SW480 (cell line): ENCODE results near the gene CCN5.
"Not testable (repeated sequence)": the region's sequence is repeated elsewhere in the genome, so short reads cannot be mapped to it uniquely, and the experiment has no call there.

Experiments used
- DNase-seq: peaks from one replicate; pipeline ENCODE4 v3.0.0-alpha.2; 2016; ENCODE audit warnings: low spot score

The CCN5 gene

GRCh38 chr20:44714701-44715498, at the start of gene CCN5:
Gene CCN5, plus strand, starts transcription at chr20:44715369. Its CDS starts 22 bp downstream, at chr20:44715391.
- peak; percentile 85 for DNase-seq

- no peak for DNase-seq
Observed at GRCh38 chr20:44666066-44666465, 49.1 kb upstream of the CCN5 start.

GRCh38 chr20:44670851-44671250, 44.3 kb upstream of the CCN5 start:
- DNase-seq = peak; percentile 69

GRCh38 chr20:44671541-44671940, 43.6 kb upstream of the CCN5 start:
- DNase-seq = not testable (repeated sequence)

GRCh38 chr20:44672318-44672902, 42.8 kb upstream of the CCN5 start:
- DNase-seq = not testable (repeated sequence)

GRCh38 chr20:44678242-44678641, 36.9 kb upstream of the CCN5 start:
- DNase-seq = no peak

GRCh38 chr20:44678990-44679611, 36.1 kb upstream of the CCN5 start:
- DNase-seq = no peak

- DNase-seq = no peak
Observed at GRCh38 chr20:44681796-44682566, 33.2 kb upstream of the CCN5 start.

- DNase-seq = peak; percentile 83
Observed at GRCh38 chr20:44683263-44684046, 31.7 kb upstream of the CCN5 start.

- DNase-seq = no peak
Observed at GRCh38 chr20:44684047-44684967, 30.9 kb upstream of the CCN5 start.

GRCh38 chr20:44686934-44687333, 28.2 kb upstream of the CCN5 start:
- no peak for DNase-seq

- DNase-seq = no peak
Observed at GRCh38 chr20:44688053-44688625, 27.0 kb upstream of the CCN5 start.

- no peak for DNase-seq
Observed at GRCh38 chr20:44689809-44690208, 25.4 kb upstream of the CCN5 start.

- DNase-seq = no peak
Observed at GRCh38 chr20:44690781-44691423, 24.3 kb upstream of the CCN5 start.

- DNase-seq = peak; percentile 51
Observed at GRCh38 chr20:44691424-44692423, 23.4 kb upstream of the CCN5 start.

- DNase-seq = peak; percentile 97
Observed at GRCh38 chr20:44692932-44693480, 22.2 kb upstream of the CCN5 start.

- DNase-seq = no peak
Observed at GRCh38 chr20:44693627-44694026, 21.5 kb upstream of the CCN5 start.

- DNase-seq = no peak
Observed at GRCh38 chr20:44694159-44694558, 21.0 kb upstream of the CCN5 start.
